Mesendoderm (in vitro differentiated cells): Measurements from ENCODE around the gene CEP63.
A peak's percentile ranks its signal among the peaks of the same experiment; 100 is the strongest.
"Not testable (repeated sequence)": the region's sequence is repeated elsewhere in the genome, so short reads cannot be mapped to it uniquely, and the experiment has no call there.

Experiments
- DNase-seq: peaks from one replicate; pipeline ENCODE4 v3.0.0; 2013
- H2AK5ac ChIP-seq: 2 replicates; pipeline ENCODE4 v1.6.1; 2013; ENCODE audit warnings: low read length, inconsistent platforms
- H2BK120ac ChIP-seq: 2 replicates; pipeline ENCODE4 v1.6.1; 2013; ENCODE audit warnings: low read depth, mild to moderate bottlenecking, low read length, moderate library complexity, mixed read lengths
- H2BK15ac ChIP-seq: replicated peaks from 2 replicates; pipeline ENCODE4 v1.6.1; 2013; ENCODE audit warnings: low read depth, mild to moderate bottlenecking, moderate library complexity
- H2BK5ac ChIP-seq: 2 replicates; pipeline ENCODE4 v1.6.1; 2013; ENCODE audit warnings: low read length, inconsistent platforms
- H3K18ac ChIP-seq: 2 replicates; pipeline ENCODE4 v1.6.1; 2013; ENCODE audit warnings: mild to moderate bottlenecking, low read length, mixed read lengths
- H3K23ac ChIP-seq: one replicate; pipeline ENCODE4 v1.6.1; 2013; ENCODE audit warnings: low read length
- H3K27ac ChIP-seq: 2 replicates; pipeline ENCODE4 v1.5.1; 2013; ENCODE audit warnings: low read depth, mild to moderate bottlenecking, inconsistent platforms, low read length, moderate library complexity
- H3K27me3 ChIP-seq: 2 replicates; pipeline ENCODE4 v1.6.1; 2013; ENCODE audit warnings: low read length, control low read depth, mild to moderate bottlenecking, inconsistent platforms; ENCODE audit not compliant: insufficient read depth, poor library complexity
- H3K36me3 ChIP-seq: 2 replicates; pipeline ENCODE4 v1.6.1; 2013; ENCODE audit warnings: low read length, inconsistent platforms; ENCODE audit not compliant: control insufficient read depth, insufficient read depth
- H3K4ac ChIP-seq: one replicate; pipeline ENCODE4 v1.6.1; 2013; ENCODE audit warnings: low read depth, mild to moderate bottlenecking, low read length, moderate library complexity
- H3K4me1 ChIP-seq: 2 replicates; pipeline ENCODE4 v1.6.1; 2013; ENCODE audit warnings: low read depth, low read length, inconsistent platforms; ENCODE audit not compliant: control insufficient read depth
- H3K4me2 ChIP-seq: 2 replicates; pipeline ENCODE4 v1.6.1; 2013; ENCODE audit warnings: low read length
- H3K4me3 ChIP-seq: 2 replicates; pipeline ENCODE4 v1.5.1; 2013; ENCODE audit warnings: mild to moderate bottlenecking, low read length
- H3K56ac ChIP-seq: one replicate; pipeline ENCODE4 v1.6.1; 2013; ENCODE audit warnings: low read length
- H3K79me1 ChIP-seq: 2 replicates; pipeline ENCODE4 v1.6.1; 2013; ENCODE audit warnings: low read length, inconsistent platforms
- H3K79me2 ChIP-seq: 2 replicates; pipeline ENCODE4 v1.6.1; 2013; ENCODE audit warnings: mild to moderate bottlenecking, low read length; ENCODE audit not compliant: control insufficient read depth, insufficient read depth
- H3K9ac ChIP-seq: 2 replicates; pipeline ENCODE4 v1.6.1; 2013; ENCODE audit warnings: low read length, inconsistent platforms
- H4K5ac ChIP-seq: one replicate; pipeline ENCODE4 v1.6.1; 2013; ENCODE audit warnings: low read length
- H4K8ac ChIP-seq: one replicate; pipeline ENCODE4 v1.6.1; 2013; ENCODE audit warnings: low read depth, mild to moderate bottlenecking, control low read depth, low read length, moderate library complexity
- WGBS: extraction: QIAGEN DNeasy Blood & Tissue Kit; methylation state at CpG from one replicate; pipeline ENCODE4 v1.1.7; 2013; ENCODE audit warnings: low lambda C conversion rate, missing lambda C conversion rate; ENCODE audit not compliant: insufficient coverage; ENCODE audit errors: extremely low coverage; 5-methylcytosine and 5-hydroxymethylcytosine counted together

The CEP63 gene

DNA sequence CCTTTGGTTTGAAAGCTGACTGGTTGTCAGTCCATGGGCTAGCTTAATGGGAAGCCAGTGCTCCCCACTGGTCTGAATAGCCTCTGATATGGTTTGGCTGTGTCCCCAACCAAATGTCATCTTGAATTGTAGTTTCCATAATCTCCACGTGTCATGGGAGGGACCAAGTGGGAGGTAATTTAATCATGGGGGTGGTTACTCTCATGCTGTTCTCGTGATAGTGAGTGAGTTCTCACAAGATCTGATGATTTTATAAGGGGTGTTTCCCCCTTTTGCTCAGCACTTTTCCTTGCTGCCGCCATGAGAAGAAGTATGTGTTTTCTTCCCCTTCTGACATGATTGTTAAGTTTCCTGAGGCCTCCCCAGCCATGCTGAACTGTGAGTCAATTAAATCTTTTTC is 109.1 kb downstream of the CEP63 start:
- not testable (repeated sequence) for H3K79me2 ChIP-seq, H4K5ac ChIP-seq, H3K27me3 ChIP-seq, H3K9ac ChIP-seq, H3K56ac ChIP-seq, H4K8ac ChIP-seq, H3K79me1 ChIP-seq, H2BK5ac ChIP-seq, H2AK5ac ChIP-seq, H3K4me2 ChIP-seq, H2BK120ac ChIP-seq, DNase-seq, H3K4me1 ChIP-seq, H3K18ac ChIP-seq, H2BK15ac ChIP-seq, H3K36me3 ChIP-seq, H3K23ac ChIP-seq, H3K4ac ChIP-seq, H3K4me3 ChIP-seq, H3K27ac ChIP-seq
- no CpG with 5 or more reads among the region's 3 CpGs for WGBS

DNA sequence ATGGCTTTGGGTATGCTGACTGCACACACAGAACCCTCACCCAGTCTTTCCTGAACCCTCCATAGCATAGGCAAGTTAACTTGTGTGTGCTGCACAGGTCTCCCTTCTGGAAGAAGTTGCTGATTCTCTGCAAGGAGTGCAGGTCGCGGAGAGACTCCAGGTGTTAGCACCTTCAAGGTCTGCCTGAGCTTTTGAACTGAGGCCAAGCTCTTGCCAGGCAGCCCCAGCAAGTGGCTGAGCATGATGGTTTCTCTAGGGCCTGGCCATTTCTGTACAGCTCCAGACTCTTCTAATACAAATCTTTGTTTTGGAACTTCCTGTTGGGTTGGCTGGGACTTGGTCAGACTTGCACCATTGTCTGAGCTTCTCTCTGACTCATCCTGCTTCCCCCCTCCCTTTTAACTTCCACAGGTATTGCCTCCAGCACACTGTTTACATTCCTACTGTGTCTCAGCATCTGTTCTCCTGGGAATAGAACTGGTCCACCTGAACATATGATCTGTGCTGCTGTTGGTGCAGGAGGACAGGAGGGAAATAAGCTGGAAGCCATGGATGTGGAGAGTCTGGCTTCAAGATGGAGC is 111.6 kb downstream of the CEP63 start:
- Histone ChIP-seq H3K4me1 (no peaks in the 10 kb centered on the region), H3K56ac (no peak overlapping the region), H3K79me2 (no peaks in the 10 kb centered on the region), H3K9ac (no peak overlapping the region), H2BK120ac (no peak overlapping the region), H3K4ac (no peak overlapping the region), H3K23ac (no peak overlapping the region), H2AK5ac (no peak overlapping the region), H3K4me2 (no peak overlapping the region), H3K27me3 (no peaks in the 10 kb centered on the region), H3K36me3 (no peaks in the 10 kb centered on the region), H4K5ac (no peak overlapping the region), H2BK15ac (no peak overlapping the region), H3K4me3 (no peak overlapping the region), H3K79me1 (no peaks in the 10 kb centered on the region), H3K18ac (no peak overlapping the region), H4K8ac (no peak overlapping the region), H2BK5ac (no peak overlapping the region), H3K27ac (no peak overlapping the region)
- DNase-seq: peak; percentile 58
- no CpG with 5 or more reads among the region's 2 CpGs for WGBS

DNA sequence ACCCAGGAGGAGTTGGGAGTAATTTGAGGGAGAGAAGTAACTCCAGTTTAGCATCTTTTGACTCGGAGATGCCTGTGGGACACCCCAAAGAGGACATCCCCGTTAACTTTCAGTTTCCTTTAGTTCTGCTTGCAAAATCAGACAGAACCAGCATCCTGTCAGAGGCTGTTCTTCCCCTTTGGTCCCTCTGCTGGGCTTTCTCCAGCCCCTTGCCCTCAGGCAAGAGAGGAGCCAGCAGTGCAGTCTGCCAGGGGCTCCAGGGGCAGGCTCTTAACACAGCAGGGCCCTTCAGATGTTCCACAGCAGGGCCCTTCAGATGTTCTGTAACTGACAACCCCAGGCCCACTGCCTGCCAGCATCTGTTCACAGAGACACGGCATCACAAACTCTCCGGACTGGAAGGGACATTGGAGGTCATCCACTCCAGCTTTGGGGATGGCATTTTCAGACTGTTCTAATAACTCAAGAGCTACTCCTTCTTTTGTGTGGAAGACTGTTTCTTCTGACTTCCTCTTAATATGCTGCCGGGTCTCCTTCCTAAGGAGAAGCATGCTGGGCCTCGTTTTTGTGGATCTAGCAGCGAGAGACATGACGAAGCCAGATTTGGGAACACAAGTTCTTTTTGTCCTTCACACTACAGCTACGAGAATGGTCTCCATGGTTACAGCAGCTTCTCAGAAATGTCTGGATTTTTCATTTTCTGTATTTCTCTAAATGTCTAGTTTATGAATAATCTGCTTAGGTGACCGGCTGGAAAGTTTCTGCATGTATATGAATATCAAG is 113.1 kb downstream of the CEP63 start:
- H2BK5ac ChIP-seq: no peak overlapping the region
- H3K9ac ChIP-seq: no peak overlapping the region
- no peak overlapping the region for H2AK5ac ChIP-seq
- no peak overlapping the region for H3K4me3 ChIP-seq
- no CpG with 5 or more reads among the region's 10 CpGs for WGBS
- no peaks in the 10 kb centered on the region for H3K27me3 ChIP-seq
- H3K4ac ChIP-seq: no peak overlapping the region
- H4K5ac ChIP-seq: no peak overlapping the region
- H3K79me2 ChIP-seq: no peaks in the 10 kb centered on the region
- no peak overlapping the region for H3K27ac ChIP-seq
- H3K79me1 ChIP-seq: no peaks in the 10 kb centered on the region
- no peak overlapping the region for H2BK120ac ChIP-seq
- peak; percentile 30 for DNase-seq
- no peak overlapping the region for H3K18ac ChIP-seq
- H3K23ac ChIP-seq: no peak overlapping the region
- no peaks in the 10 kb centered on the region for H3K36me3 ChIP-seq
- no peak overlapping the region for H3K56ac ChIP-seq
- H3K4me2 ChIP-seq: no peak overlapping the region
- no peak overlapping the region for H2BK15ac ChIP-seq
- H3K4me1 ChIP-seq: no peaks in the 10 kb centered on the region
- H4K8ac ChIP-seq: no peak overlapping the region

DNA sequence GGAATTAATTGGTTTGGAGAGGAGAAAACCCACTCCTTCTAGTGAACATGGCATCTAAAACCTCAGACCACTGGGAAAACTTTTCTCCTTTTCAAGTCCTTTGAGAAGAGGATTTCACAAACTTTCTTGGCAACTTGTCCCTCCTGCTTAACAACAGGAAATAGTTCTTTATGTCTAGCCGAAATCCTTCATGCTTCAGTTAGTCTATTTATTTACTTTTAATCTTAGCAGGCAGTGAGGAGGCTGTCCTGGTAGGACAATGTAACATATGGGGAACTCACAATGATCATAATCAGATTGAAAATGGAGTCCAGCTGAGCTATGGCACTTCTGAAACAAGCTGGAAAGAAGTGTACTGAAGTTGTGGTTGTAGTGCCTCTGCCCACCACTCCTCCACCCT is 114.3 kb downstream of the CEP63 start:
- Histone ChIP-seq H4K5ac (no peak overlapping the region), H3K79me2 (no peaks in the 10 kb centered on the region), H3K27ac (no peak overlapping the region), H3K56ac (no peak overlapping the region), H3K18ac (no peak overlapping the region), H2BK15ac (no peak overlapping the region), H2BK5ac (no peak overlapping the region), H3K27me3 (no peaks in the 10 kb centered on the region), H3K4me2 (no peak overlapping the region), H4K8ac (no peak overlapping the region), H2AK5ac (no peak overlapping the region), H3K79me1 (no peaks in the 10 kb centered on the region), H3K4me3 (no peak overlapping the region), H2BK120ac (no peak overlapping the region), H3K36me3 (no peaks in the 10 kb centered on the region), H3K23ac (no peak overlapping the region), H3K4me1 (no peaks in the 10 kb centered on the region), H3K9ac (no peak overlapping the region), H3K4ac (no peak overlapping the region)
- DNase-seq: no peak
- WGBS: no CpG with 5 or more reads among the region's 1 CpG

DNA sequence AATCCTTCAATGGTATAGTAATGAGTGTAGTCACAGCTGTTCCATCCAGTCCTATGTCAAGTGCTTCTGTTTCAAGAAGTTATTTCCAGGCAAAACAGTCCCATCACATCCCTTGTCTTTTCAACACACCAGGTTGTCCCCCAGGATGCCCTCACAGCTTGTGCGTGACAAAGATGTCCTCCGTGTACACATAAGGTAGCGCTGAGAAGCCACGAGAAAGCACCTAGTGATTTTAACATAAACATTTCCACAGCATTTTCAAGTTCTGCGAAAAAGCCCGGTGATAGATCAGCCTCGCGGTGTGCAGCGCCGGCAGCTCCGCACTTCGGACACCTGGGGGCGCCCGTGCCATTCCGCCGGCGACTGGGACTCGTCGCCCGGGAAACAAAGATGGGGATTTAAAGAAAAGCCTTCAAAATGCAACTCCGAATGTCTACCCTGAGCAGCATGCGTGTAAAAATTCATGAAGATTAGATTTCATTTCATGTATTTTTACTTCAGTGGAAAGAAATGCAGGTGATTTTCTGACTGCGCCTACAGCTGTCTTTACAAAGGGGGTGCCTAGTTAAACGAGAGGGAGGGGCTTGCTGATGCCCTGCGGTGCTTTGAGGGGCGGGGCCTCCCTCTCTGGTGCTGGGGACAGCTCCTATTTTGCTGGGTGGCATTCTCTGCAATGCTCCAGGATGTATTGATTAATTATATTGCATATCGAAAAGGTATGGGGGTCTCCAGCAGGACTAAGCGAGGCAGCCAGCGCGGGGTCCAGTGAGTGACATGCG is 115.0 kb downstream of the CEP63 start:
- Histone ChIP-seq H3K4me2 (no peak overlapping the region), H3K79me1 (no peaks in the 10 kb centered on the region), H2AK5ac (no peak overlapping the region), H3K36me3 (no peaks in the 10 kb centered on the region), H2BK15ac (no peak overlapping the region), H3K79me2 (no peaks in the 10 kb centered on the region), H3K27ac (no peak overlapping the region), H3K9ac (no peak overlapping the region), H3K56ac (no peak overlapping the region), H3K23ac (no peak overlapping the region), H3K27me3 (no peaks in the 10 kb centered on the region), H3K4ac (no peak overlapping the region), H2BK120ac (no peak overlapping the region), H4K8ac (no peak overlapping the region), H4K5ac (no peak overlapping the region), H2BK5ac (no peak overlapping the region), H3K4me3 (no peak overlapping the region), H3K18ac (no peak overlapping the region), H3K4me1 (no peaks in the 10 kb centered on the region)
- WGBS: no CpG with 5 or more reads among the region's 31 CpGs
- peak; percentile 78 for DNase-seq
